Mesenchymal stem cell (in vitro differentiated cells and primary cell): ENCODE measurements around the gene HNRNPA3.
"Not testable (repeated sequence)": the region's sequence is repeated elsewhere in the genome, so short reads cannot be mapped to it uniquely, and the experiment has no call there.

ENCODE experiments used
- DNase-seq: peaks from one replicate; pipeline ENCODE4 v3.0.0-alpha.2; 2013
- H2AFZ ChIP-seq: one replicate; pipeline ENCODE4 v1.6.1; 2013; ENCODE audit warnings: low read depth, mild to moderate bottlenecking, control low read depth, inconsistent platforms, low read length, moderate library complexity
- H2AK5ac ChIP-seq: 2 replicates; pipeline ENCODE4 v1.6.1; 2013; ENCODE audit warnings: low read length, moderate library complexity, mild to moderate bottlenecking, inconsistent platforms; ENCODE audit not compliant: severe bottlenecking
- H2BK120ac ChIP-seq: one replicate; pipeline ENCODE4 v1.6.1; 2013; ENCODE audit warnings: low read depth, mild to moderate bottlenecking, inconsistent platforms, low read length, moderate library complexity
- H2BK12ac ChIP-seq, 2 experiments: one replicate each; pipeline ENCODE4 v1.6.1; 2013; ENCODE audit warnings: inconsistent platforms in 2 of 2, low read length in 2 of 2, mild to moderate bottlenecking in 2 of 2, moderate library complexity in 2 of 2, control low read depth in 1 of 2
- H2BK15ac ChIP-seq: one replicate; pipeline ENCODE4 v1.6.1; 2013; ENCODE audit warnings: mild to moderate bottlenecking, low read depth, inconsistent platforms; ENCODE audit not compliant: poor library complexity, severe bottlenecking
- H2BK5ac ChIP-seq: 2 replicates; pipeline ENCODE4 v1.6.1; 2013; ENCODE audit warnings: low read depth, mild to moderate bottlenecking, low read length, control low read depth, inconsistent platforms; ENCODE audit not compliant: poor library complexity, severe bottlenecking
- H3K14ac ChIP-seq, 2 experiments: one replicate each; pipeline ENCODE4 v1.6.1; 2013; ENCODE audit warnings: inconsistent platforms in 2 of 2, low read length in 2 of 2, control low read depth in 1 of 2, mild to moderate bottlenecking in 1 of 2, moderate library complexity in 1 of 2
- H3K18ac ChIP-seq, 2 experiments: one replicate each; pipeline ENCODE4 v1.6.1; 2013; ENCODE audit warnings: inconsistent platforms in 2 of 2, low read length in 2 of 2, control low read depth in 1 of 2, low read depth in 1 of 2, mild to moderate bottlenecking in 1 of 2
- H3K23ac ChIP-seq, 2 experiments: one replicate each; pipeline ENCODE4 v1.6.1; 2013; ENCODE audit warnings: inconsistent platforms in 2 of 2, low read length in 2 of 2, mild to moderate bottlenecking in 2 of 2, moderate library complexity in 2 of 2, control low read depth in 1 of 2
- H3K27ac ChIP-seq: 2 replicates; pipeline ENCODE4 v1.5.1; 2013; ENCODE audit warnings: mild to moderate bottlenecking, moderate library complexity, low read length, control low read depth, inconsistent platforms; ENCODE audit not compliant: poor library complexity, severe bottlenecking
- H3K27me3 ChIP-seq, 2 experiments: 2 replicates each; pipeline versions ENCODE4 v1.6.1 to v1.7.0; 2013; ENCODE audit warnings: low read length in 2 of 2, mild to moderate bottlenecking in 2 of 2, moderate library complexity in 2 of 2, control low read depth in 1 of 2, inconsistent platforms in 1 of 2; ENCODE audit not compliant: control insufficient read depth in 1 of 2, insufficient read depth in 1 of 2
- H3K36me3 ChIP-seq, 2 experiments: 2 replicates each; pipeline versions ENCODE4 v1.6.1 to v1.7.0; 2013; ENCODE audit warnings: low read length in 2 of 2, control low read depth in 1 of 2, inconsistent platforms in 1 of 2, low read depth in 1 of 2, mild to moderate bottlenecking in 1 of 2; ENCODE audit not compliant: insufficient read depth in 2 of 2, control insufficient read depth in 1 of 2
- H3K4ac ChIP-seq, 2 experiments: one replicate each; pipeline ENCODE4 v1.6.1; 2013; ENCODE audit warnings: inconsistent platforms in 2 of 2, low read length in 2 of 2, mild to moderate bottlenecking in 2 of 2, moderate library complexity in 2 of 2, control low read depth in 1 of 2, low read depth in 1 of 2
- H3K4me1 ChIP-seq: 2 replicates; pipeline ENCODE4 v1.6.1; 2013; ENCODE audit warnings: low read depth, low read length, control low read depth; ENCODE audit not compliant: control insufficient read depth, insufficient read depth
- H3K4me2 ChIP-seq: 2 replicates; pipeline ENCODE4 v1.6.1; 2013; ENCODE audit warnings: low read length, mild to moderate bottlenecking, inconsistent platforms; ENCODE audit not compliant: poor library complexity, severe bottlenecking
- H3K4me3 ChIP-seq, 2 experiments: 2 replicates each; pipeline versions ENCODE4 v1.5.1 to v1.7.0; 2013; ENCODE audit warnings: low read length in 2 of 2, mild to moderate bottlenecking in 2 of 2, control low read depth in 1 of 2, low read depth in 1 of 2; ENCODE audit not compliant: insufficient read depth in 1 of 2
- H3K79me1 ChIP-seq: replicated peaks from 2 replicates; pipeline ENCODE4 v1.6.1; 2013; ENCODE audit warnings: mild to moderate bottlenecking, control low read depth, low read length, inconsistent platforms; ENCODE audit not compliant: poor library complexity, severe bottlenecking
- H3K9ac ChIP-seq: 2 replicates; pipeline ENCODE4 v1.7.0; 2013; ENCODE audit warnings: mild to moderate bottlenecking, low read length, moderate library complexity
- H3K9me3 ChIP-seq: 2 replicates; pipeline ENCODE4 v1.7.0; 2013; ENCODE audit warnings: mild to moderate bottlenecking, low read length; ENCODE audit not compliant: control insufficient read depth
- H4K8ac ChIP-seq: one replicate; pipeline ENCODE4 v1.6.1; 2013; ENCODE audit warnings: inconsistent platforms, mild to moderate bottlenecking, low read length, moderate library complexity
- H4K91ac ChIP-seq: one replicate; pipeline ENCODE4 v1.6.1; 2013; ENCODE audit warnings: mild to moderate bottlenecking, low read length, inconsistent platforms
- WGBS: methylation state at CpG from one replicate; pipeline ENCODE4 v1.1.7; 2013; ENCODE audit warnings: mixed read lengths; 5-methylcytosine and 5-hydroxymethylcytosine counted together

HNRNPA3 gene

DNA sequence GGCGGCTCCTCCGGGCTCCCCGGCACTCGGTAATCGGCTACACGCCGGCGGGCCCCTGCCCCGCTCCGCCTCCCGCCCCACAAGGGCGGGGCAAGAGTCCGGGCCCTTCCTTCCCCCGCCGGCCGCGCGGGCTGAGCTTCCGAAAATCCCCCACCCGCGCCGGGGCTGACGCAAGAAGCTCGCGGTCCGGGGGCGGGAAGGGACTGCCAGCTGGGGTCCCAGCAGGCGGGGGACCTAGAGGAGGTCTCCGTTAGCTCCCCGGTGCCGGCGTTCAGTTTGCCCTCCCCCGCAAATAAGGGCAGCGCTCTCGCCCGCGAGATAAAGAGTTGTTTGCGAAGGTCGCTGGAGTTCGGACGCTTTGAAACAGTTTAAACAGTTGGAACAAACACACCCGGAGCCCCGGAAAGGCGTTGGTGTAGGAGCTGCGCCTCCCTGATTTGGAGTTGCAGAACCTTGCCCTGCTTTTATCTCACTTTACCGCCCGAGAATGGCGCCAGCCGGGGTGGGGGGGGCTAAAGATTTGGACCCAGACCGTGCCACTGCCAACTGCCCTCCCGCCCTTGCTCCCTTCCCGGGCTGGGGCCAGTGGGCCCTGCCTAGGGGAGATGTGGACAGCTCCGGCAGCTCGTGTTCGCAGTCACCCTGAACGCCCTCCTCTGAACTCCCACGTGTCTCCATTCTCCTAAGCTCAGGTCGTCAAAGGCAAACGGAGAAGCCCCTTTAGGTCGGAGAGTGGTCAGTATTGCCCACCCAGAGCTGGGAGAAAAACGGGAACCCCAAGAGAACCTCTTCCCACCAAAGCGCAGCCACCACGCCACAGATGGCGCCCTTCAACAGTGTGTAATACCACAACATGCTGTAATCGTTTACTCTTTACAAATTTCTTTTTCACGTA, 52.3 kb downstream of the HNRNPA3 start, which contains the start of gene NFE2L2:
Gene NFE2L2 (minus strand): TSS at position 35 of the 895 bp plus-strand sequence. CDS start 151 bp downstream, outside the sequence.
- WGBS: under 1% methylated on average over 63 of the region's 66 CpGs

DNA sequence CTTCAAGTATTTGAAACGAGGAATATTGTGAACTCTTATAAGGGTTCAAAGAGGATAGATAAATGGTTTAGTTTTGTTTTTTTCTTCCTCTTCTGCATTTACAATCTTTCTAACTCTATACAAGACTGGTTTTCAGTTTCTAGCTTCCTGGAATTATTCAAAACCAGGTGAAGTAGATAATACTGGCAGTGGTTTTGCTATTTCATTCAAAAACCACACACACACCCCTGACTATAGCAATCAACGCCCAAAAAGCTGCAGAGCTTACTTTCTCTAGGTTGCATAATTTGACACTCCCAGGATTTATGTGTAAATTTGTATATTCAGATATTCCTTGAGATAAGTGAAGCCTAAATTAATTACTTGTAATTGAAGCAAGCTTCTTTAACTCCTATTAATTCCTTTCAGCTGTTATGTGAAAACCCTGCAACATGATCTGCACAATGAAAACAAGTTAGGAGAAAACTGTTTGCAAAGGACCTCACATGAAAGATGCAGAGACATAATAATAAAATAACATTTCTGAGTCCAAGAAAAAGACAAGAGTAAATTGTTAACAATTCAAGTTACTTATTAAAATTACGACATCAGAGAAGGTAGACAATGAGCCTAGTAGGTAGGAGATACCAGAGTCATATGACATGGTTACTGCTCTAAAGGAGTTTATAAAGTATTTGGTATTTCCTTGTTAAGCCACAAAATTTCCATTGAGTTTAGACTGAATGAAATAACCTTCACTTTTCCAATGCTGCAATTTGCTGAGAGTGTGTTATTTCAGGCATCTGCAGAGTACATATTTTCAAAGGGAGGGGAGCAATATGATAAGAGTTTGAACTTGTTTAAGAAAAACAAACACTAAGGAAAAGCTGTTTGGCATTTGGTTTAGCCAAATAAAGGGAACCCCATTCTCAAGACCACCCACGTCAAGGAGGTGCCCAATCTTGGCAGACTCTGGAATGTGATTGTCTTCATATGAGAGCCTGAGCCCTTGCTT, 53.5 kb downstream of the HNRNPA3 start:
- H3K79me1 ChIP-seq: peaks cover 1% of the 10 kb centered on the region
- H3K14ac ChIP-seq: no peak overlapping the region
- 45% methylated on average over 1 of the region's 4 CpGs for WGBS

More for the DNA sequence above, 52.3 kb downstream of the HNRNPA3 start, which contains the start of gene NFE2L2:
- Histone ChIP-seq H4K8ac (peak within 1 kb of the TSS; percentile 96), H2BK5ac (peak within 1 kb of the TSS; percentile 99), H2BK12ac (peak within 1 kb of the TSS; percentile 77 to 92), H4K91ac (peak within 1 kb of the TSS; percentile 99), H3K36me3 (no peaks in the 10 kb centered on the region), H3K27me3 (no peaks in the 10 kb centered on the region), H2AK5ac (peak within 1 kb of the TSS; percentile 70), H2AFZ (peak within 1 kb of the TSS; percentile 79), H3K23ac (peak within 1 kb of the TSS; percentile 79 to 99), H3K79me1 (peaks cover 1% of the 10 kb centered on the region), H3K4me1 (peaks cover 7% of the 10 kb centered on the region), H3K18ac (peak within 1 kb of the TSS; percentile 99 to 100), H3K4me3 (peak within 1 kb of the TSS; percentile 88 to 96), H3K9ac (peak within 1 kb of the TSS; percentile 98), H3K4me2 (peak within 1 kb of the TSS; percentile 100), H2BK120ac (peak within 1 kb of the TSS; percentile 98), H3K4ac (peak within 1 kb of the TSS; percentile 98 to 99), H3K9me3 (no peaks in the 10 kb centered on the region), H3K14ac (peak within 1 kb of the TSS; percentile 92 to 98), H3K27ac (peak within 1 kb of the TSS; percentile 96), H2BK15ac (peak within 1 kb of the TSS; percentile 100)
- peak; percentile 94 for DNase-seq

GRCh38 chr2:177266955-177267354, 54.4 kb downstream of the HNRNPA3 start:
- H4K8ac ChIP-seq, H3K4me3 ChIP-seq, H3K4ac ChIP-seq, H3K4me1 ChIP-seq, H2AFZ ChIP-seq, H3K23ac ChIP-seq, H3K9me3 ChIP-seq, H2BK120ac ChIP-seq, H3K18ac ChIP-seq, H3K36me3 ChIP-seq, H3K14ac ChIP-seq, H3K79me1 ChIP-seq, H3K4me2 ChIP-seq, H3K27me3 ChIP-seq, H3K9ac ChIP-seq, H2BK15ac ChIP-seq, H2BK12ac ChIP-seq, H4K91ac ChIP-seq, DNase-seq, H2AK5ac ChIP-seq: not testable (repeated sequence)
- H3K27ac ChIP-seq: peak overlapping the region; percentile 59
- peak overlapping the region; percentile 1 for H2BK5ac ChIP-seq
- WGBS: 97% methylated on average over 7 of the region's 8 CpGs

More for the DNA sequence above, 53.5 kb downstream of the HNRNPA3 start:
- Histone ChIP-seq H3K4me3 (peak overlapping the region in 1 of 2 experiments; percentile 84), H3K9me3 (no peaks in the 10 kb centered on the region), H3K4me2 (peak overlapping the region; percentile 39), H3K4me1 (peaks cover 7% of the 10 kb centered on the region), H3K4ac (peak overlapping the region in 1 of 2 experiments; percentile 26), H2BK120ac (no peak overlapping the region), H3K9ac (peak overlapping the region; percentile 98), H2BK15ac (no peak overlapping the region), H3K23ac (no peak overlapping the region), H3K36me3 (no peaks in the 10 kb centered on the region), H3K27me3 (no peaks in the 10 kb centered on the region), H2AK5ac (no peak overlapping the region), H2BK5ac (peak overlapping the region; percentile 1), H4K8ac (no peak overlapping the region), H2BK12ac (no peak overlapping the region), H3K27ac (peak overlapping the region; percentile 86), H2AFZ (no peak overlapping the region), H3K18ac (no peak overlapping the region), H4K91ac (no peak overlapping the region)
- peak; percentile 14 for DNase-seq
